Epithelial cell of proximal tubule (primary cell): ENCODE results near the gene MROH8. TPM values are rescaled to one million over a fixed set of nuclear protein-coding genes. Genes with fewer than 3 reads are reported as not detected.

Experiments
- DNase-seq: peaks from one replicate; pipeline ENCODE4 v3.0.0-alpha.2; 2011; ENCODE audit warnings: low read depth
- H3K4me3 ChIP-seq: 2 replicates; pipeline ENCODE4 v1.5.1; 2011; ENCODE audit warnings: low read depth, mild to moderate bottlenecking, low read length
- CTCF ChIP-seq: conservative IDR thresholded peaks from 2 replicates; pipeline ENCODE4 v1.5.1; 2012; ENCODE audit warnings: low read depth, mild to moderate bottlenecking, low read length
- total RNA-seq: library from RNA; depleted of rRNA; stranded (reverse); fragments of >200 nt; gene quantifications from 2 replicates; pipeline ENCODE4 v1.2.3, GENCODE V29; 2015

The MROH8 gene
- total RNA-seq, 1 donor from 2014 or later, result 1.2 TPM

DNA sequence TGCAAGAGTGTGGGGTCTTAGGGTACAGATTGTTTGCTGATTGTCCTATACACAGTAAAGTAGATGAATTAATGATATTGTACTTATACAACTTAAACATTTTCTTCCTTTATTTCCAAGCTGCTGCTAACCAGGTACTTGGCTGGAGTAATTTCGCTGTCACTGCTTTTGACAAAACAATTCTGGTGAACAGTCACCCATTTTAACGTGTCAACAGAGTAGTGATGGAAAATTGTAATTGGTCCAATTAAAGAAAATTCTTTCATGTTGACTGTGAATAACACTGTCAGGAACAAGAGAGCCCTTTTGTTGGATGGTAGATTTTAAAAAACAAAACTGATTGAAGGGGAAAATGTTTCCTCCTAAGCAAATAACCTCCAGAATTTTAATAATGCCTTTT lies 26.4 kb upstream of the MROH8 start:
- TF ChIP-seq CTCF, result no peak
- no peak overlapping the region for H3K4me3 ChIP-seq
- DNase-seq, result no peak

DNA sequence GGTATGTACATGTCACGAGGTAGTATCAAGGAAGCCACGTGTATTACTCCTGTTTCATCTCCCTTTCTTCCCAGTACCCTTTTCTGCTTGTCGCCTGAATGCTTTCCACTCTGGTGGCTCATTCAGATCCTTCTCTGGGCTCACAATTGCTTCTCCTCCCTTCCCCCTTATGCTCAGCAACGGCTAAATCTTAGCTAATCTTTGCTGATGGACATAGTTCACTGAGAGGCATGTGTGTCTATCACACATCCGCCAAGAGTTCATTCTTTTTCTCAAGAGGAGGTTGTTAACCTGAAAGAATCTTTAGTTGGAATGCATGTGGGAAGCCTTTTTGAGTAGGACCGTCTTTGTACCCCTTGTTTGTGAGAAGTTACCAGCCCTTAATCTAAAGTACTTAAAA lies 25.8 kb upstream of the MROH8 start:
- no peak for DNase-seq
- no peak overlapping the region for H3K4me3 ChIP-seq
- TF ChIP-seq CTCF, result no peak

- no peak for DNase-seq
- no peak overlapping the region for H3K4me3 ChIP-seq
These were observed 24.7 kb upstream of the MROH8 start for GRCh38 chr20:37204056-37204455.

DNA sequence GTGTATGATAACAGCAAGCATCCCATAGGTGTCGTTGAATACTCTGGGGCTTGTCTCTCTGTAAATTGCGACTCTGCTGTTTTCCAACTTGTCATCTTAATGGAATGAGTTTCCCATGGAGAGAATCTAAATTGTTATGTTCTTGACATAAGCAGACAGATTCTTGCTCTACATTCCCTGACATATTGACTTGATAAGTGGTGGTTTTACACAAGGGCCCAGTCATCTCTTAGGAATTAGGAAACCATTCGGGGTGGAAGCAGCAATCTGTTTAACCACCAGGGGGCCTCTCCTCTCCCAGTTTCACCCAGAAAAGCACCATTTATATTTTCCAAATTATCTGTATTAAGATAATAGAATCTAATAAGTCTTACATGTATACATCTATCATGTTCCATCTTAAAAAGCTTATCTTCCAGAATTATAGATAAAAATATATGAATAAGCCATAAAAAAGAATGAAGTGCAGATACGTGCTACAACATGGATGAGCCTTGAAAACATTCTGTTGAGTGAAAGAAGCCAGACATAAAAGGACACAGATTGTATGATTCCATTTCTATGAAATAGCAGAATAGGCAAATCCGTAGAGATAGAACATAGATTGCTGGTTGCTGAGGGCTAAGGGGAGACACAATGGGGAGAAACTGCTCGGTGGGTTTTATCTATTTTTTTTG lies 23.1 kb upstream of the MROH8 start:
- DNase-seq, result peak; percentile 77
- peak; percentile 94 for TF ChIP-seq CTCF
- no peak overlapping the region for H3K4me3 ChIP-seq

More at GRCh38 chr20:37204056-37204455, 24.7 kb upstream of the MROH8 start:
- no peak for TF ChIP-seq CTCF

DNA sequence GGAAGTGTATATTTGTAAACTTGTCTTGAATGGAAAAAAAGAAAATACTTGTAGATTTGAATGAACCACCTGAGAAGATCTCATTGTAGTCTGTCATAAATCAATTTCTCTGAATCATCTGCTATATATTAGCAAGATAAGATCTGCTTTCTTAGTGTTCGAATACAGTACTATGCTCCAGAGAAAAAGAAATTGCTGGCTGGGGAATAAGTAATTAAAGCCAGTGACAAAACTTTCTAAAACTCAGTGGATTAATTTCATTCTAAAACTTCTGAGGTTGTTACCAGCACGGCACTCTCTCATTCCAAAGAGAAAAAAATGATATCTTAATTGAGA lies 22.4 kb upstream of the MROH8 start:
- no peak overlapping the region for H3K4me3 ChIP-seq
- no peak for DNase-seq
- TF ChIP-seq CTCF, result no peak

GRCh38 chr20:37200926-37201826 lies 21.8 kb upstream of the MROH8 start:
- H3K4me3 ChIP-seq, result no peak overlapping the region
- no peak for TF ChIP-seq CTCF
- DNase-seq, result no peak
